Ovary (tissue), 9 donors: ENCODE results near the gene SLC1A3. TPM values are rescaled to one million over a fixed set of nuclear protein-coding genes. Genes with fewer than 3 reads are reported as not detected.

Experiments
- DNase-seq, 5 donors: peaks; one replicate each; pipeline ENCODE4 v3.0.0-alpha.2; 2019 to 2020
- H3K27ac ChIP-seq, 2 donors: fragments of 200-600 bp; one replicate each; pipeline versions ENCODE4 v1.5.1 to v1.8.0; 2019 to 2022
- H3K27me3 ChIP-seq: fragments of 200-600 bp; one replicate; pipeline ENCODE4 v1.8.0; 2022
- H3K36me3 ChIP-seq: fragments of 200-600 bp; sonication (generic); one replicate; pipeline ENCODE4 v1.5.1; 2019
- H3K4me1 ChIP-seq: one replicate; pipeline ENCODE4 v1.8.1; 2013; ENCODE audit warnings: mild to moderate bottlenecking, moderate library complexity; ENCODE audit not compliant: insufficient read depth
- H3K4me3 ChIP-seq: fragments of 200-600 bp; sonication (generic); one replicate; pipeline ENCODE4 v1.5.1; 2017
- H3K9me3 ChIP-seq, 2 donors: fragments of 200-600 bp in 1 of 2; sonication (generic) in 1 of 2; one replicate each; pipeline versions ENCODE4 v1.5.1 to v1.8.1; 2013 to 2019; ENCODE audit warnings: mild to moderate bottlenecking in 1 of 2, moderate library complexity in 1 of 2
- CTCF ChIP-seq, 3 donors: fragments of 450-650 bp in 2 of 3; fragments of 200-600 bp in 1 of 3; IDR thresholded peaks; one replicate each; pipeline versions ENCODE4 v1.5.1 to v1.8.0; 2016 to 2022; ENCODE audit warnings: antibody characterized with exemption in 3 of 3, mild to moderate bottlenecking in 1 of 3
- EP300 ChIP-seq: sonication (generic); formaldehyde crosslinking; IDR thresholded peaks from one replicate; pipeline ENCODE4 v1.6.1; 2017; ENCODE audit warnings: antibody characterized with exemption
- POLR2A ChIP-seq: fragments of 450-650 bp; IDR thresholded peaks from one replicate; pipeline ENCODE4 v1.6.1; 2017; ENCODE audit warnings: antibody characterized with exemption, mild to moderate bottlenecking, moderate library complexity
- WGBS, 3 donors: extraction: QIAGEN DNeasy Blood & Tissue Kit in 1 of 3; methylation state at CpG; one replicate each; pipeline versions ENCODE4 v1.1.5 to v1.1.7; 2013 to 2017; 5-methylcytosine and 5-hydroxymethylcytosine counted together
- intact Hi-C, 4 donors: fragments of 100-400 bp; cut with DNase I; formaldehyde crosslinking; loops; one replicate each; pipeline versions ENCODE4 v1.11.0 to v1.15.1; 2022 to 2023
- polyA plus RNA-seq, 2 donors: library from polyadenylated mRNA; stranded (reverse); fragments of 200-250 nt in 1 of 2; fragments of 350-450 nt in 1 of 2; fragmentation: Illumina TruSeq in 1 of 2; extraction: RNeasy Lipid Tissue Mini Kit (QIAGEN cat#74804) in 1 of 2; gene quantifications; one replicate each; pipeline ENCODE4 v1.2.3, GENCODE V29; 2013 to 2014
- total RNA-seq, 7 donors: library from RNA; depleted of rRNA in 2 of 7; stranded (reverse); fragments of >200 nt in 2 of 7; fragmentation: NEBNext Ultra II Directional in 3 of 7; extraction: Animal tissue kit (Norgen Biotek cat#: 25700) in 3 of 7; gene quantifications; one replicate each; pipeline versions ENCODE4 v1.1.0 to v1.2.4, GENCODE V29; 2016 to 2023
- donor health status: DM: no; HTN: no; CAD: no; lungs with moderate emphysema.
- donor health status: DM: no; HTN: no; CAD: no.
- donor health status: Bipolar disorder and iron deficiency.
- donor health status: DM: yes; HTN: yes; CAD: no.
- donor health status: DM: no; HTN: no; CAD: no.
- donor health status: DM: yes; HTN: yes; CAD: no.

SLC1A3 gene
- total and polyA plus RNA-seq, 9 donors = 5.2 to 72.3 (median 36.7) TPM

- Histone ChIP-seq H3K36me3 (no peaks in the 10 kb centered on the region), H3K27ac (no peak overlapping the region), H3K27me3 (no peaks in the 10 kb centered on the region), H3K4me3 (no peak overlapping the region), H3K9me3 (no peaks in the 10 kb centered on the region), H3K4me1 (no peaks in the 10 kb centered on the region)
- WGBS, 3 donors = 72 to 84% (median 75%) methylated on average over 3 of the region's 3 CpGs
- no peak for DNase-seq
- TF ChIP-seq CTCF (IDR thresholded peaks at IDR 0.05) = no peak
- TF ChIP-seq POLR2A = no peak
- no peak for TF ChIP-seq EP300
- intact Hi-C loops = no loop called here
Observed at GRCh38 chr5:36665628-36666027, 59.2 kb downstream of the SLC1A3 start.

GRCh38 chr5:36666274-36666673, 59.9 kb downstream of the SLC1A3 start:
- Histone ChIP-seq H3K27me3 (no peaks in the 10 kb centered on the region), H3K4me1 (no peaks in the 10 kb centered on the region), H3K36me3 (no peaks in the 10 kb centered on the region), H3K27ac (no peak overlapping the region), H3K9me3 (no peaks in the 10 kb centered on the region), H3K4me3 (no peak overlapping the region)
- intact Hi-C loops = no loop called here
- DNase-seq = no peak
- no peak for TF ChIP-seq CTCF (IDR thresholded peaks at IDR 0.05)
- TF ChIP-seq EP300 = no peak
- TF ChIP-seq POLR2A = no peak
- 94 to 97% (median 95%) methylated on average over 2 of the region's 2 CpGs for WGBS, 3 donors

- no peak for TF ChIP-seq POLR2A
- TF ChIP-seq CTCF (IDR thresholded peaks at IDR 0.05) = no peak
- no peak for TF ChIP-seq EP300
- 50 to 68% (median 52%) methylated on average over 1 of the region's 1 CpG for whole genome bisulfite sequencing, 3 donors
Observed at GRCh38 chr5:36666986-36667385, 60.6 kb downstream of the SLC1A3 start.

GRCh38 chr5:36667824-36668223, 61.4 kb downstream of the SLC1A3 start:
- intact Hi-C loops = no loop called here
- 40 to 48% (median 42%) methylated on average over 3 of the region's 3 CpGs for WGBS, 3 donors
- DNase-seq = no peak
- no peaks in the 10 kb centered on the region for H3K27me3 ChIP-seq
- TF ChIP-seq POLR2A (no peak), EP300 (no peak), CTCF (IDR thresholded peaks at IDR 0.05) (no peak)
- H3K4me1 ChIP-seq = no peaks in the 10 kb centered on the region
- no peak overlapping the region for H3K4me3 ChIP-seq
- H3K9me3 ChIP-seq = no peaks in the 10 kb centered on the region
- H3K36me3 ChIP-seq = no peaks in the 10 kb centered on the region
- H3K27ac ChIP-seq = no peak overlapping the region

More at GRCh38 chr5:36666986-36667385, 60.6 kb downstream of the SLC1A3 start:
- Histone ChIP-seq H3K27ac (no peak overlapping the region), H3K4me3 (no peak overlapping the region), H3K4me1 (no peaks in the 10 kb centered on the region), H3K9me3 (no peaks in the 10 kb centered on the region), H3K36me3 (no peaks in the 10 kb centered on the region), H3K27me3 (no peaks in the 10 kb centered on the region)
- no peak for DNase-seq
- intact Hi-C loops = no loop called here
